Endodermal cell (in vitro differentiated cells): Measurements from ENCODE around the gene NDUFA8. TPM values are rescaled to one million over a fixed set of nuclear protein-coding genes. Genes with fewer than 3 reads are reported as not detected.

Experiments
- DNase-seq: peaks from one replicate; pipeline ENCODE4 v3.0.0-alpha.2; 2017
- H3K27ac ChIP-seq: 2 replicates; pipeline ENCODE4 v1.5.1; 2013; ENCODE audit warnings: mild to moderate bottlenecking, low read depth, low read length, moderate library complexity
- H3K27me3 ChIP-seq: 2 replicates; pipeline ENCODE4 v1.6.1; 2013; ENCODE audit warnings: mild to moderate bottlenecking, low read length, moderate library complexity; ENCODE audit not compliant: insufficient read depth, control insufficient read depth, poor library complexity, severe bottlenecking
- H3K36me3 ChIP-seq: 2 replicates; pipeline ENCODE4 v1.7.0; 2013; ENCODE audit warnings: mild to moderate bottlenecking, low read length, moderate library complexity; ENCODE audit not compliant: control insufficient read depth, insufficient read depth
- H3K4me1 ChIP-seq: one replicate; pipeline ENCODE4 v1.7.0; 2013; ENCODE audit warnings: low read length; ENCODE audit not compliant: control insufficient read depth, insufficient read depth
- H3K4me3 ChIP-seq: 2 replicates; pipeline ENCODE4 v1.5.1; 2013; ENCODE audit warnings: mild to moderate bottlenecking, low read length, moderate library complexity
- H3K9ac ChIP-seq: 2 replicates; pipeline ENCODE4 v1.6.1; 2013; ENCODE audit warnings: mild to moderate bottlenecking, low read length, moderate library complexity; ENCODE audit not compliant: poor library complexity, severe bottlenecking; ENCODE audit errors: extremely low read depth
- H3K9me3 ChIP-seq: 2 replicates; pipeline ENCODE4 v1.6.1; 2013; ENCODE audit warnings: mild to moderate bottlenecking, low read length, moderate library complexity; ENCODE audit not compliant: control insufficient read depth
- H3K27ac Mint-ChIP-seq: 2 replicates; pipeline ENCODE4 v1.8.0; 2020; ENCODE audit warnings: mixed read lengths
- H3K27me3 Mint-ChIP-seq: 2 replicates; pipeline ENCODE4 v1.8.0; 2021; ENCODE audit warnings: mild to moderate bottlenecking, mixed read lengths; ENCODE audit not compliant: insufficient read depth
- H3K36me3 Mint-ChIP-seq: 2 replicates; pipeline ENCODE4 v1.8.0; 2020; ENCODE audit warnings: low read depth, mixed read lengths
- H3K4me1 Mint-ChIP-seq: 2 replicates; pipeline ENCODE4 v1.8.0; 2020; ENCODE audit warnings: mixed read lengths
- H3K4me3 Mint-ChIP-seq: 2 replicates; pipeline ENCODE4 v1.8.0; 2020; ENCODE audit warnings: mild to moderate bottlenecking, moderate library complexity, mixed read lengths
- H3K9me3 Mint-ChIP-seq: 2 replicates; pipeline ENCODE4 v1.8.0; 2020; ENCODE audit warnings: mild to moderate bottlenecking, mixed read lengths
- CTCF ChIP-seq: fragments of 200-600 bp; sonication (generic); conservative IDR thresholded peaks from 2 replicates; pipeline ENCODE4 v1.5.0; 2021; ENCODE audit warnings: antibody characterized with exemption, mild to moderate bottlenecking
- WGBS, 2 experiments: methylation state at CpG; one replicate each; pipeline versions ENCODE4 v1.1.5 to v1.1.7; 2013; ENCODE audit warnings: missing lambda C conversion rate in 2 of 2, mixed read lengths in 1 of 2; ENCODE audit not compliant: insufficient coverage in 1 of 2, insufficient read length in 1 of 2; 5-methylcytosine and 5-hydroxymethylcytosine counted together
- total RNA-seq, 2 donors: library from RNA; stranded (reverse); fragmentation: NEBNext Ultra II Directional in 1 of 2; extraction: Animal tissue kit (Norgen Biotek cat#: 25700) in 1 of 2; gene quantifications; 2 replicates in 1 of 2; 3 replicates in 1 of 2; pipeline ENCODE4 v1.2.1, GENCODE V29; 2021

NDUFA8 gene
- total RNA-seq, 2 donors from 2014 or later: 65.8 to 67.8 TPM

GRCh38 chr9:122103985-122104384 is 55.6 kb downstream of the NDUFA8 start:
- TF ChIP-seq CTCF: no peak
- H3K27ac Mint-ChIP-seq: no peak overlapping the region
- H3K4me1 Mint-ChIP-seq: peaks cover 12% of the 10 kb centered on the region
- no peak overlapping the region for H3K4me3 Mint-ChIP-seq
- H3K9me3 Mint-ChIP-seq: peaks cover 4% of the 10 kb centered on the region
- Histone ChIP-seq H3K36me3 (no peaks in the 10 kb centered on the region), H3K9ac (no peak overlapping the region), H3K4me1 (no peaks in the 10 kb centered on the region), H3K9me3 (peaks cover 6% of the 10 kb centered on the region), H3K27ac (no peak overlapping the region), H3K4me3 (no peak overlapping the region), H3K27me3 (peaks cover 31% of the 10 kb centered on the region)
- H3K27me3 Mint-ChIP-seq: peaks cover 30% of the 10 kb centered on the region
- DNase-seq: no peak
- WGBS, 2 experiments: 100% methylated on average over 1 of the region's 1 CpG
- H3K36me3 Mint-ChIP-seq: no peaks in the 10 kb centered on the region

- H3K27ac ChIP-seq: no peak overlapping the region
Observed at GRCh38 chr9:122102156-122102555, 57.4 kb downstream of the NDUFA8 start.

GRCh38 chr9:122100756-122101155 is 58.8 kb downstream of the NDUFA8 start:
- WGBS, 2 experiments: 89 to 96% methylated on average over 6 to 7 of the region's 7 CpGs

More at GRCh38 chr9:122102156-122102555, 57.4 kb downstream of the NDUFA8 start:
- Mint-ChIP-seq H3K27ac (no peak overlapping the region), H3K27me3 (peaks cover 22% of the 10 kb centered on the region), H3K36me3 (no peaks in the 10 kb centered on the region), H3K9me3 (peaks cover 4% of the 10 kb centered on the region), H3K4me1 (peaks cover 12% of the 10 kb centered on the region), H3K4me3 (no peak overlapping the region)
- Histone ChIP-seq H3K4me3 (no peak overlapping the region), H3K27me3 (peaks cover 22% of the 10 kb centered on the region), H3K36me3 (no peaks in the 10 kb centered on the region), H3K9me3 (peaks cover 6% of the 10 kb centered on the region), H3K4me1 (no peaks in the 10 kb centered on the region), H3K9ac (no peak overlapping the region)
- WGBS, 2 experiments: 87% methylated on average over 2 of the region's 2 CpGs; no CpG with 5 or more reads in 1 of the 2 experiments
- DNase-seq: no peak
- TF ChIP-seq CTCF: no peak

More at GRCh38 chr9:122100756-122101155, 58.8 kb downstream of the NDUFA8 start:
- Mint-ChIP-seq H3K27me3 (peaks cover 21% of the 10 kb centered on the region), H3K4me1 (peaks cover 10% of the 10 kb centered on the region), H3K9me3 (peaks cover 4% of the 10 kb centered on the region), H3K4me3 (no peak overlapping the region), H3K36me3 (no peaks in the 10 kb centered on the region), H3K27ac (no peak overlapping the region)
- no peak overlapping the region for H3K27ac ChIP-seq
- H3K4me1 ChIP-seq: no peaks in the 10 kb centered on the region
- peaks cover 6% of the 10 kb centered on the region for H3K9me3 ChIP-seq
- peaks cover 29% of the 10 kb centered on the region for H3K27me3 ChIP-seq
- no peak for DNase-seq
- no peak overlapping the region for H3K9ac ChIP-seq
- TF ChIP-seq CTCF: no peak
- no peaks in the 10 kb centered on the region for H3K36me3 ChIP-seq
- no peak overlapping the region for H3K4me3 ChIP-seq
